ENCODE data around the gene APRT. TPM values are rescaled to one million over a fixed set of nuclear protein-coding genes. Genes with fewer than 3 reads are reported as not detected.

Gene APRT
- total RNA-seq: 237 and 254 TPM in 2 replicates

GRCh38 chr16:88811769-88812512, at the start of gene APRT:
Gene APRT, minus strand, starts transcription at chr16:88811928. Its CDS starts 29 bp downstream, at chr16:88811899.

GRCh38 chr16:88856828-88857727, 45.4 kb upstream of the APRT start, which contains the start of the genes GALNS and TRAPPC2L:
Gene GALNS, minus strand, starts transcription at chr16:88856947. Its CDS starts 70 bp downstream, at chr16:88856877.
Gene TRAPPC2L, plus strand, starts transcription at chr16:88857127. Its CDS starts 24 bp downstream, at chr16:88857151.

GRCh38 chr16:88803264-88803987, 8.3 kb downstream of the APRT start, which contains the start of gene CDT1:
Gene CDT1, plus strand, starts transcription at chr16:88803789. Its CDS starts 43 bp downstream, at chr16:88803832.

DNA sequence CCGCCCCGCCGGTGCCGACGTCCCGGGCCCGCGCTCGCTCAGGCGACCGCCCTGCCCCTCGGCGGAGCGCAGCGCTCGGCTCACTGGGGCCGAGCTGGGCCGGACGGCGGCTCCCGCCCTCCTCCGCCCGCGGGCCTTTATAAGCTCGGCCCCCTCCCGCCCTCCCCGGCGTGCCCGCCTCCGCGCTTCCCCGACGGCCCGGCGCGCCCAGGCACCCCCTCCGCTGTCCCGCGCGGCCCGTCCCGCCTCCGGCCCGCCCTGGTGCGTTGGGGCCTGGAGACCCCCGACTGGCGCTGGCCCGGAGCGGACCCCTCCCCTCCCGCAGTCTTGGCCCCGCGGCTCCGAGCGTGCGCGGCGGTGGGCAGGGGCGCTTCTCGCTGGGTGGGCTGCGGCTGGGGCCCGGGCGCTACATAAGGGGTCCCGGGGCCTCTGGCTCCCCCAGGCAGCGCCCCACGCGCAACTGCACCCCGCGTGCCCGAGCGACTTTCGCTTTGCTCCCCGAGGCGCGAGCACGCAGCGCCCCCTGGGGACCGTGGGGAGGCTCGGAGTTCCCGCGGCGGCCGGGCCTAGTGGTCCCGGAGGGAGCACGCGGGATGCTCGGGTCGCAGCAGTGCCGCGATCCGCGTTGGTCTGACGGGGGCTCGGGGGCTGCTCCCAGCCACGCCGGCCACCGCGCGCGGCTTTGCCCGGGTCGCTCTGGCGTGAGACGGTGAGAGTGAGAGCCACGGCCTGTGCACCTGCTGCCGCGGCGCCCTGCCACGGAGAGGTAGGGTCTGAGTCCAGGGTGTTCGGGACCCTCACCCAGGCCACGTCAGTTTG, 26.4 kb downstream of the APRT start, which contains the start of gene PIEZO1:
Gene PIEZO1 (minus strand): TSS at position 115 of the 819 bp plus-strand sequence. CDS start 256 bp downstream, outside the sequence.

Other genes starting within 250 kb of the APRT start
- gene ZC3H18, start 241.5 kb downstream of the APRT start, total RNA-seq: 14.0 and 16.5 TPM in 2 replicates
- gene IL17C, start 173.4 kb downstream of the APRT start, total RNA-seq: not detected in 2 replicates
- gene CYBA, start 160.9 kb downstream of the APRT start, total RNA-seq: 218 and 230 TPM in 2 replicates
- gene MVD, start 148.8 kb downstream of the APRT start, total RNA-seq: 324 and 341 TPM in 2 replicates
- under 0.01 and 0.45 TPM in 2 replicates for gene SNAI3, start 125.4 kb downstream of the APRT start, total RNA-seq
- gene RNF166, start 105.5 kb downstream of the APRT start, total RNA-seq: 24.8 and 27.7 TPM in 2 replicates
- gene CTU2, start 105.4 kb downstream of the APRT start, total RNA-seq: 23.9 and 24.7 TPM in 2 replicates
- 161 and 182 TPM in 2 replicates for gene PIEZO1, start 26.7 kb downstream of the APRT start, total RNA-seq
- gene CDT1, start 8.1 kb downstream of the APRT start, total RNA-seq: 64.8 and 67.1 TPM in 2 replicates
- 21.6 and 21.7 TPM in 2 replicates for gene GALNS, start 45.0 kb upstream of the APRT start, total RNA-seq
- 40.2 and 53.4 TPM in 2 replicates for gene TRAPPC2L, start 45.2 kb upstream of the APRT start, total RNA-seq
- gene PABPN1L, start 54.7 kb upstream of the APRT start, total RNA-seq: not detected in 2 replicates
- gene CBFA2T3, start 165.3 kb upstream of the APRT start, total RNA-seq: not detected in 2 replicates